Left lobe of liver (tissue), 2 donors: Measurements from ENCODE around the gene SMC5. TPM values are rescaled to one million over a fixed set of nuclear protein-coding genes. Genes with fewer than 3 reads are reported as not detected.
"Not testable (repeated sequence)": the region's sequence is repeated elsewhere in the genome, so short reads cannot be mapped to it uniquely, and the experiment has no call there.

ENCODE experiments used
- ATAC-seq: fragments of 200-7000 bp; cut with Tn5 transposase; one replicate; pipeline ENCODE4 v1.9.1; 2020; ENCODE audit warnings: mild to moderate bottlenecking, moderate library complexity
- DNase-seq: peaks from one replicate; pipeline ENCODE4 v3.0.0-alpha.2; 2020; ENCODE audit warnings: low spot score
- total RNA-seq: library from RNA; stranded (reverse); gene quantifications from one replicate; pipeline ENCODE4 v1.2.1, GENCODE V29; 2021
- donor health status: DM: no; HTN: no; CAD: no; lungs with moderate emphysema.
- donor health status: DM: no; HTN: yes; CAD: no.

SMC5 gene
- total RNA-seq, 1 donor from 2014 or later: 10.7 TPM

- ATAC-seq: no peak
- no peak for DNase-seq
These were observed 97.0 kb downstream of the SMC5 start for GRCh38 chr9:70355801-70356200.

DNA sequence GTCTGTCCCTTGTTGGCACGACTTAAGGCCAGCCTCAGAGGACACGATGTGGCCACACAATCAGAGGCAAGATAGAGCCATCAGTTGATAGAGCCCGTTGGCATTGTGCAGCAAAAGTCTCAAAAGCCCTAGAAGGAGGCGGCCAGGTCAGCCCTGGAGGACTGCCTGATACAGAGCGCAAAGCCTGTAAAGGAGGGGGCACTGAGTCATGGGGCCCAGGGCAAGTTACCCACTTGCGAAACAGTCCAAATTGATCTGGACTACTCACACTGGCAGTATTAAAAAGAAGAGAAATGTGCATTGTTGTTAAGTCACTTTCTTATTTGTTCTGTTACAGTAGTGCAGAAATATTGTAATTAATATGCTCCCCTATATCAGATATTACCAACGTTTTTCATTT, 104.2 kb downstream of the SMC5 start:
- no peak for DNase-seq
- no peak for ATAC-seq

- DNase-seq (no peak), ATAC-seq (no peak)
These were observed 105.0 kb downstream of the SMC5 start for GRCh38 chr9:70363760-70364159.

GRCh38 chr9:70367305-70367930, 108.6 kb downstream of the SMC5 start:
- no peak for ATAC-seq

DNA sequence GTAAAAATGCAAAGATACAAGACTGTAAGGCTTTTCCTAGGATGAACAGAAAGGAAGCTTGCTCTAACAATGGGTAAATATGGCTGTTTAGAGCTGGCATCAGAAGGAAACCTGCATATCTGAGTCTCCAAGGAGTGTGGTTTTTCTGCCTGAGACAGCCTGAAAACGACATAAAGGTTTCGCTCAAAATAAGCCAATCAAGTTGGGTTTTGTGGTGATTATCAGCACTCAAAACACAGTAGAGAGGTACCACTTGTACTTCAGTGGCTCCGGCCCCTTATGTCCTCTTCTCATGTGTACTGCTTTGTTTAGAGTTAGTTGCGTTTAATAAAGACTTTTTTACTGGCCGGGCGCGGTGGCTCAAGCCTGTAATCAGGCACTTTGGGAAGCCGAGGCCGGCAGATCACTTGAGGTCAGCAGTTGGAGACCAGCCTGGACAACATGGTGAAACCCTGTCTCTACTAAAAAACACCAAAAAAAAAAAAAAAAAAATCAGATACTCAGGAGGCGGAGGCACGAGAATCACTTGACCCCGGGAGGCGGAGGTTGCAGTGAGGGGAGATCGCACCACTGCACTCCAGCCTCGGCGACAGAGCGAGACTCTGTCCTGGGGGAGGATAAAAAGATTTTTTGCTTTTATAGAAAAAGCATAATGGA, 116.3 kb downstream of the SMC5 start:
- ATAC-seq (no peak), DNase-seq (no peak)

More at GRCh38 chr9:70367305-70367930, 108.6 kb downstream of the SMC5 start:
- DNase-seq: no peak

- peak; percentile 28 for ATAC-seq
- no peak for DNase-seq
These were observed 123.4 kb downstream of the SMC5 start for GRCh38 chr9:70382046-70382708.

- ATAC-seq (peak; percentile 25), DNase-seq (no peak)
These were observed 124.2 kb downstream of the SMC5 start for GRCh38 chr9:70382709-70383605.

- DNase-seq (no peak), ATAC-seq (no peak)
These were observed 126.6 kb downstream of the SMC5 start for GRCh38 chr9:70385426-70385825.

DNA sequence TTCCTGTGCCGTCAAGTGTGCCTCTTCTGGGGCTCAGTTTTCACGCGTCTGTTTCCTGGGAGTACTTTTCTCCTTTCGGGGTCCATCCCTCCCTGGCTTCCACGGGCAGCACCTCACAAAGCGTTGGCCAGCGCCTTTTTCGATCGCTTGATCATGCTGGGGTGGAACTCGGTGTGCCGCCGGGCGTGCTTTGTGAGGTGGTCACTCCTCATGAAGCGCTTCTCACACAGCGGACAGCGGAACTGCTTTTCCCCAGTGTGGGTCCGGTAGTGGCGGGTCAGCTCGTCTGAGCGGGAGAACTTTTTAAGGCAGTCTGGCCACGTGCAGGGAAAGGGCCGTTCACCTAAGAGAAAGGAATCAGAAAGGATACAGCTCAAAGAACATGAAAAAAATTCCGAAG, 128.9 kb downstream of the SMC5 start:
- no peak for ATAC-seq
- DNase-seq: no peak

- ATAC-seq: no peak
These were observed 130.4 kb downstream of the SMC5 start for GRCh38 chr9:70389188-70389587.

DNA sequence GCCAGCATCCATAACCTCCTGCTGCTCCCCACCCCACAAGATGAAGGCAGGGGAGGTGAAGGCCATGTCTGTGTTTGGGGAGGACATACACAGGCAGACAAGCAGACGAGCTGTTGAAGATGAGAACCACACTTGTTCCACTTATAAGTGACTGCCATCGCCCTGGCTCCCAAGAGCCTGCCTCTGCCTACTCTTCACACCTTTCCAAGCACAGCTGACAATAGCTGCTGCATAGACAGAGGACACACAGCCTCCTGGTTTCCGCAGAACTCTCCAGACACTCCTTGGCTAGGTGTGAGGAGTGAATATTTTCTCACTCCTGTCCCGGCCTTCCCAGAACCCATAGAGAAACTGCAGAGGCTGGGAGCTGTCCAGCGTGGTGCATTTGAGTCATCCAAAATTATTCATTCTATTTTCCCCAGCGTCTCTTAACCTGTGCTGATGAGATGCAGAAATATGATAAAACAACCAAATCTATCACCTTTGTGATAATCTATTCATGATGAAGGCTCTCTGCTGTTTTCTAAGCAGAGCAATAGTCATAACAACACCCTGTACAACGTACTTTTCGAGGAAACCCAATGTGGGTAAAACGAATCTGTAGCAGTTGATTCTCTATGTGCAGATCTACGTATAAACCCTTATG, 131.0 kb downstream of the SMC5 start:
- no peak for DNase-seq
- peak; percentile 30 for ATAC-seq

More at GRCh38 chr9:70389188-70389587, 130.4 kb downstream of the SMC5 start:
- DNase-seq: no peak

DNA sequence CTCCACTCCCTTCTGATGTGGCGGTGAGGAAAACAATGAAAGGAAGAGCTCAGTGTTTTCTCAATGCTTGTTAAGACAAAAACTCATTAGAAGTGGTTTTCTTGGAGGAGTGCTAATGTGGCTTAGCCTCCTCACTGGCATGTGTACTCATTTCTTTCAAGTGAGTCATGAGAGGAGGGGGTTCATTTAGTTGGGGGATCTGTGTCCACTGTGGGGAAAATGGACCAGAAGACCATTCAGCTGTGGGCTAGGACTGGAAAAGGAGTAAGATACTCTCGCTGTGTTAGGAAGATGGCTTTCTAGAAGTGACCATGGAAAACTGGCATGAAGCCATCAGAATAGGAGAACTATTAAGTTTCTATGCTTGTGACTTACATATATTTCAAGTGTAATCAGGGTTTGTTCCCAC, 132.2 kb downstream of the SMC5 start:
- DNase-seq: no peak
- ATAC-seq: no peak

GRCh38 chr9:70392189-70392588, 133.4 kb downstream of the SMC5 start:
- peak; percentile 46 for ATAC-seq
- DNase-seq: no peak

DNA sequence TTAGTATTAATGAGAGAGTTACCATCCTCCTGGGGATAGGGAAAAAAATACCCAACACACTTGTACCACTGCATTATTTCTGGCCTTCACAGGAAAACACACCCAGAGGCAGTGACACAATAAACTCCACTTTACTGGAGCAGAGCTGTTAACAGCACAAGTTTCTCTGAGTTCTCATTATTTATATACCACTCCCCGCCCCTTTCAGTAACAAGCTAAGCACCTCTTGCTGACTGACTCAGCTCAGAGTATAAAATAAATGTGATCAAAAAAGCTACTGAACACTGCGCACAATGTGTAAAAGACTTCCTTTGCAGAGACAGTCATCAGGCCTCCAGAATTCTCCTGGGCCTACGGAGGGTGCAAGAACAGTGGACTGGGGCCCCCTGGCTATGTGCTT, 134.1 kb downstream of the SMC5 start:
- ATAC-seq (no peak), DNase-seq (no peak)

DNA sequence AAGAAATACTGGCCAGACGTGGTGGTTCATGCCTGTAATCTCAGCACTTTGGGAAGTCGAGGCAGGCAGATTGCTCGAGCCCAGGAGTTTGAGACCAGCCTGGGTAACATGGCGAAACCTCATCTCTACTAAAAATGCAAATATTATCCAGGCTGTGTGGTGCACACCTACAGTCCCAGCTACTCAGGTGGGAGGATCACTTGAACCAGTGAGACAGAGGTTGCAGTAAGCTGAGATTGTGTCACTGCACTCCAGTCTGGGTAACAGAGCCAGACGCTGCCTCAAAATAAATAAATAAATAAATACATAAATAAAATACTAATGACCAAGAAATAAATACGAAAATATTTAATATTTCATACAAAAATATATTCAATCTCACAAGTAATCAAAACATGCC, 136.9 kb downstream of the SMC5 start:
- ATAC-seq (peak; percentile 18), DNase-seq (no peak)

DNA sequence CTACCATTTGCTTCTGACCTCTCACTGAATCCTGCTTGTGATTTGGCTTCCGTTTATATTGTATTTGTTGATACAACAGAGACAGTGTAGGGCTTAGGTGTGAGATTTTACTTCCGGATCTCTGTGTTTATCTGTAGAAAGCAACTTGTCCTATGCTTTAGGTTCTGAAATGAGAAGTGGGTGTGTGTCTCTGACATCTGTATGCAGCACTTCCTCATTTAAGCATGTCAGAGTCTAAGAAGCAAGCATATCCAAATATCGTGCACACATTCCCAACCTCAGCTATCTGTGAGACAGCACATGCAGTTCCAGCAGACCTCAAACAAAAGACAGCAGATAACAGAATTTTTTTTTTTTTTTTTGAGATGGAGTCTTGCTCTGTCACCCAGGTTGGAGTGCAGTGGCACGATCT, 139.4 kb downstream of the SMC5 start:
- no peak for DNase-seq
- ATAC-seq: peak; percentile 54

DNA sequence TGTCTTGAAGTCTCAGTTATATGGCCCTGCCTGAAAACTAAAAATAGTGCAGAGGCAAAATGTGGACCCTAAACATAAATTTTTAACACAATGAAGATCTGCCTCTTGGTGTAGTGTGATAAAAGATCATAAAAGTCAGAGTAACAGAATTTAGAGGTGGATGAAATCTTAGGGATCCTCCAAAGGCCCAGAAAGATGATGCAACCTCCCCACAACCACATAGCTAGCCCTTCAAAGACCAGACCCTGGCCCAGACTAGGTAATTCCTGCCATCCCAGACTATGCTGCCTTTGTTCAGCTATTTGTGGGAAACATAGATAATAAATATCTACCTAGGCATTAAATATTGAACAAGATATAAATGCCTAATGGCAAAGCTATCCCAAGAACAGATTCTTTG, 140.4 kb downstream of the SMC5 start:
- DNase-seq (no peak), ATAC-seq (no peak)

GRCh38 chr9:70400107-70400892, 141.5 kb downstream of the SMC5 start:
- ATAC-seq (peak; percentile 6), DNase-seq (no peak)

DNA sequence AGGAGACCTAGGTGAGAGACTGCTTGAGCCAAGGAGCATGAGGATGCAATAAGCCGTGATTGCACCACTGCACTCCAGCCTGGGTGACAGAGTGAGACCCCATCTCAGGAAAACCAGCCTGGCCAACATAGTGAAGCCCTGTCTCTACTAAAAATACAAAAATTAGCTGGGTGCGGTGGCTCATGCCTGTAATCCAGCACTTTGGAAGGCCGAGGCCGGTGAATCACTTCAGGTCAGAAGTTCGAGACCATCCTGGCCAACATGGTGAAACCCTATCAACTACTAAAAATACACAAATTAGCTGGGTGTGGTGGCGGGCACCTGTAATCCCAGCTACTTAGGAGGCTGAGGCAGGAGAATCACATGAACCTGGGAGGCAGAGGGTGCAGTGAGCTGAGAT, 142.5 kb downstream of the SMC5 start:
- not testable (repeated sequence) for DNase-seq, ATAC-seq

GRCh38 chr9:70402213-70402612, 143.4 kb downstream of the SMC5 start:
- DNase-seq (no peak), ATAC-seq (no peak)
